Gastrocnemius medialis (tissue), 4 donors: Measurements from ENCODE around the gene KDM4B. TPM values are rescaled to one million over a fixed set of nuclear protein-coding genes. Genes with fewer than 3 reads are reported as not detected.

Experiments used
- ATAC-seq, 2 donors: fragments of 150-250 bp; one replicate each; pipeline ENCODE4 v1.9.1; 2016
- DNase-seq, 2 donors: peaks; one replicate each; pipeline ENCODE4 v3.0.0-alpha.2; 2019
- H3K27ac ChIP-seq, 4 donors: fragments of 200-600 bp; sonication (generic); 1 replicate in 1 of 4; 2 replicates in 3 of 4; pipeline ENCODE4 v1.5.1; 2016 to 2018; ENCODE audit warnings: mild to moderate bottlenecking in 2 of 4, moderate library complexity in 1 of 4
- H3K27me3 ChIP-seq, 3 donors: fragments of 200-600 bp; sonication (generic) in 2 of 3; 1 replicate in 1 of 3; 2 replicates in 2 of 3; pipeline versions ENCODE4 v1.5.1 to v1.6.0; 2016 to 2019; ENCODE audit warnings: mild to moderate bottlenecking in 1 of 3, moderate library complexity in 1 of 3
- H3K36me3 ChIP-seq, 2 donors: fragments of 200-600 bp; sonication (generic) in 1 of 2; one replicate each; pipeline ENCODE4 v1.5.1; 2017 to 2018
- H3K4me1 ChIP-seq, 2 donors: fragments of 200-600 bp; sonication (generic) in 1 of 2; one replicate each; pipeline ENCODE4 v1.5.1; 2016 to 2017; ENCODE audit warnings: mild to moderate bottlenecking in 2 of 2
- H3K4me3 ChIP-seq, 4 donors: fragments of 200-600 bp; sonication (generic) in 3 of 4; 1 replicate in 1 of 4; 2 replicates in 3 of 4; pipeline ENCODE4 v1.5.1; 2016 to 2019; ENCODE audit warnings: mild to moderate bottlenecking in 2 of 4
- H3K9me3 ChIP-seq, 3 donors: fragments of 200-600 bp; sonication (generic) in 2 of 3; 1 replicate in 1 of 3; 2 replicates in 2 of 3; pipeline ENCODE4 v1.5.1; 2016 to 2019
- CTCF ChIP-seq, 5 experiments: fragments of 450-650 bp in 3 of 5; fragments of 200-600 bp in 2 of 5; sonication (generic) in 2 of 5; IDR thresholded peaks in 4 of 5; conservative IDR thresholded peaks in 1 of 5; 1 replicate in 4 of 5; 2 replicates in 1 of 5; pipeline ENCODE4 v1.5.1; 2016 to 2019; ENCODE audit warnings: antibody characterized with exemption in 5 of 5, mild to moderate bottlenecking in 3 of 5, moderate library complexity in 3 of 5
- POLR2A ChIP-seq, 2 donors: fragments of 450-650 bp; IDR thresholded peaks; one replicate each; pipeline ENCODE4 v1.6.1; 2017; ENCODE audit warnings: antibody characterized with exemption in 2 of 2, mild to moderate bottlenecking in 2 of 2, moderate library complexity in 2 of 2
- in situ Hi-C, 4 donors: fragments of 200-750 bp; cut with MboI; loops; one replicate each; pipeline versions ENCODE4 v1.15.0 to v1.8.0; 2017; ENCODE audit warnings: low sequenced_read_pairs in 4 of 4
- intact Hi-C: fragments of 100-400 bp; cut with DNase I; formaldehyde crosslinking; loops from one replicate; pipeline ENCODE4 v1.15.1; 2023; ENCODE audit warnings: low total_unique reads
- total RNA-seq, 4 donors: library from RNA; depleted of rRNA; stranded (reverse); fragments of >200 nt; gene quantifications; one replicate each; pipeline versions ENCODE4 v1.1.0 to v1.2.3, GENCODE V29; 2016

Gene KDM4B
- total RNA-seq, 4 donors from 2014 or later: 40.9 to 61.4 (median 46.4) TPM

- Histone ChIP-seq H3K9me3 (no peaks in the 10 kb centered on the region), H3K4me3 (no peak overlapping the region), H3K27ac (no peak overlapping the region), H3K36me3 (no peaks in the 10 kb centered on the region), H3K4me1 (no peaks in the 10 kb centered on the region), H3K27me3 (no peaks in the 10 kb centered on the region)
- intact Hi-C loops: no loop called here
- no peak for TF ChIP-seq CTCF (IDR thresholded peaks at IDR 0.05 in 4 of 5, conservative IDR thresholded peaks at IDR 0.05 in 1 of 5)
- TF ChIP-seq POLR2A (IDR thresholded peaks at IDR 0.05): no peak
- in situ Hi-C loops: no loop called here
- no peak for DNase-seq
- no peak for ATAC-seq
Observed at GRCh38 chr19:5165697-5166019, 196.7 kb downstream of the KDM4B start.

- Histone ChIP-seq H3K9me3 (no peaks in the 10 kb centered on the region), H3K4me3 (no peak overlapping the region), H3K4me1 (no peaks in the 10 kb centered on the region), H3K36me3 (no peaks in the 10 kb centered on the region), H3K27me3 (no peaks in the 10 kb centered on the region), H3K27ac (no peak overlapping the region)
- DNase-seq: no peak
- in situ Hi-C loops (no loop called here), intact Hi-C loops (no loop called here)
- ATAC-seq: peak in 1 of 2 donors; percentile 26
- TF ChIP-seq CTCF (IDR thresholded peaks at IDR 0.05 in 4 of 5, conservative IDR thresholded peaks at IDR 0.05 in 1 of 5) (no peak), POLR2A (IDR thresholded peaks at IDR 0.05) (no peak)
Observed at GRCh38 chr19:5166262-5166661, 197.3 kb downstream of the KDM4B start.

GRCh38 chr19:5170329-5170745 lies 201.4 kb downstream of the KDM4B start:
- ATAC-seq (no peak), DNase-seq (no peak)
- no peak overlapping the region for H3K27ac ChIP-seq
- no peaks in the 10 kb centered on the region for H3K27me3 ChIP-seq
- no peaks in the 10 kb centered on the region for H3K4me1 ChIP-seq
- H3K4me3 ChIP-seq: no peak overlapping the region
- TF ChIP-seq POLR2A (IDR thresholded peaks at IDR 0.05) (no peak), CTCF (IDR thresholded peaks at IDR 0.05 in 4 of 5, conservative IDR thresholded peaks at IDR 0.05 in 1 of 5) (peak in 4 of 5 experiments; percentile 36 to 54 (median 46))
- intact Hi-C loops: no loop called here
- H3K36me3 ChIP-seq: no peaks in the 10 kb centered on the region
- no peaks in the 10 kb centered on the region for H3K9me3 ChIP-seq
- in situ Hi-C loops: no loop called here

GRCh38 chr19:5171711-5172110 lies 202.8 kb downstream of the KDM4B start:
- no peak overlapping the region for H3K4me3 ChIP-seq
- no peaks in the 10 kb centered on the region for H3K27me3 ChIP-seq
- H3K4me1 ChIP-seq: no peaks in the 10 kb centered on the region
- intact Hi-C loops (no loop called here), in situ Hi-C loops (no loop called here)
- no peaks in the 10 kb centered on the region for H3K36me3 ChIP-seq
- H3K9me3 ChIP-seq: no peaks in the 10 kb centered on the region
- H3K27ac ChIP-seq: no peak overlapping the region
- ATAC-seq: no peak
- no peak for TF ChIP-seq POLR2A (IDR thresholded peaks at IDR 0.05)
- no peak for TF ChIP-seq CTCF (IDR thresholded peaks at IDR 0.05 in 4 of 5, conservative IDR thresholded peaks at IDR 0.05 in 1 of 5)
- DNase-seq: no peak

DNA sequence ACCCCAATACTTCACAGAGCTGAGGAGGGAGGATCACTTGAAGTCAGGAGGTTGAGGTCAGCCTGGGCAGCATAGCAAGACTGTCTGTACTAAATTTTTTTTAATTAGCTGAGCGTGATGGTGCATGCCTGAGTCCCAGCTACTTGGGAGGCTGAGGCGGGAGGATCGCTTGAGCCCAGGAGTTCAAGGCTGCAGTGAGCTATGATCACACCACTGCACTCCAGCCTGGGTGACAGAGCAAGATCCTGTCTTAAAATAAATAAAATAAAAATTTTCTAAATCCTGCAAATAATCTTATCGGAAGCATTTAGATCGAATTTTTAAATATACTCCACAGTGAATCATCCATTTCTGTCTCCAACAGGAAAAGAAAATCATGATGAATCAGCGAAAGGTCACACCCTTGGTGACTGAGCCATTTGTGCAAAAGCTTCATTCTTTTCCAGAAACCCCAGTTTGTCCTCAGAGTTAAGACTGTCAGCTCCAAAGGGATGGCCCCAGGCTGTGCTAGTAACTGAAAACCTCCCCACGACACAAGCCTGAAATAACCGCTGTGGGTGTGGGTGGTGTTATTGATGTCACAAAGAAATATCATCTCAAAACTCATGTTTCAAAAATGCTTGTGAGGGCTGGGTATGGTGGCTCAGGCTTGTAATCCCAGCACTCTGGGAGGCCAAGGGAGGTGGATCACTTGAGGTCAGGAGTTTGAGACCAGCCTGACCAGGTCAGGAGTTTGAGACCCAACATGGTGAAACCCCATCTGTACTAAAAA lies 204.1 kb downstream of the KDM4B start:
- ATAC-seq (no peak), DNase-seq (no peak)
- intact Hi-C loops (no loop called here), in situ Hi-C loops (no loop called here)
- no peaks in the 10 kb centered on the region for H3K36me3 ChIP-seq
- TF ChIP-seq POLR2A (IDR thresholded peaks at IDR 0.05) (no peak), CTCF (IDR thresholded peaks at IDR 0.05 in 4 of 5, conservative IDR thresholded peaks at IDR 0.05 in 1 of 5) (no peak)
- H3K9me3 ChIP-seq: no peaks in the 10 kb centered on the region
- H3K4me3 ChIP-seq: no peak overlapping the region
- no peaks in the 10 kb centered on the region for H3K4me1 ChIP-seq
- no peaks in the 10 kb centered on the region for H3K27me3 ChIP-seq
- no peak overlapping the region for H3K27ac ChIP-seq
